Epithelial cell of prostate (primary cell): ENCODE results near the gene SETD1B.

Source experiments
- DNase-seq: peaks from one replicate; pipeline ENCODE4 v3.0.0-alpha.2; 2011; ENCODE audit warnings: low read depth, low spot score
- H3K27ac ChIP-seq: fragments of 450-650 bp; 2 replicates; pipeline ENCODE4 v1.5.1; 2017; ENCODE audit warnings: mild to moderate bottlenecking

Gene SETD1B

GRCh38 chr12:121822393-121823100 is 18.7 kb downstream of the SETD1B start:
- DNase-seq = no peak
- no peak overlapping the region for H3K27ac ChIP-seq

- no peak for DNase-seq
- no peak overlapping the region for H3K27ac ChIP-seq
These were observed 19.4 kb downstream of the SETD1B start for GRCh38 chr12:121823101-121823726.

GRCh38 chr12:121823727-121824115 is 19.9 kb downstream of the SETD1B start:
- no peak overlapping the region for H3K27ac ChIP-seq
- no peak for DNase-seq

DNA sequence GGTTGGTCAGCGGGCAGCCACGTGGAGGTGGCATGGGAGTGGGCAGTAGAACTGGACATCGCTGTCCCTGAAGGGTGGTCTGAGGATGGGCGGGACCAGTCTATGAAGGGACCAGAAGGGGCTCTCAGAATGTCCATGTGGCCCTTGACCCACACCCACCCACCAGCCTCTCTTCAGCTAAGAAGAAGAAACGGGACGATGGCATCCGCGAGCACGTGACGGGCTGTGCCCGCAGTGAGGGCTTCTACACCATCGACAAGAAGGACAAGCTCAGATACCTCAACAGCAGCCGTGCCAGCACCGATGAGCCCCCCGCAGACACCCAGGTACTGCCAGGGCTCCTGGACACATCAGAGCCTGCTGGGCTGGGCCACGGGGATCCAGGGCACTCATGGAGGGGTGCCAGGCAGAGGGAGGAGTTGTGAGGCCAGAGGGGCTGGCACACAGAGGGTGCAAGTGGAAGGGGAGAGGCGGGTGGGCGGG is 21.3 kb downstream of the SETD1B start:
- no peak for DNase-seq
- H3K27ac ChIP-seq = no peak overlapping the region

DNA sequence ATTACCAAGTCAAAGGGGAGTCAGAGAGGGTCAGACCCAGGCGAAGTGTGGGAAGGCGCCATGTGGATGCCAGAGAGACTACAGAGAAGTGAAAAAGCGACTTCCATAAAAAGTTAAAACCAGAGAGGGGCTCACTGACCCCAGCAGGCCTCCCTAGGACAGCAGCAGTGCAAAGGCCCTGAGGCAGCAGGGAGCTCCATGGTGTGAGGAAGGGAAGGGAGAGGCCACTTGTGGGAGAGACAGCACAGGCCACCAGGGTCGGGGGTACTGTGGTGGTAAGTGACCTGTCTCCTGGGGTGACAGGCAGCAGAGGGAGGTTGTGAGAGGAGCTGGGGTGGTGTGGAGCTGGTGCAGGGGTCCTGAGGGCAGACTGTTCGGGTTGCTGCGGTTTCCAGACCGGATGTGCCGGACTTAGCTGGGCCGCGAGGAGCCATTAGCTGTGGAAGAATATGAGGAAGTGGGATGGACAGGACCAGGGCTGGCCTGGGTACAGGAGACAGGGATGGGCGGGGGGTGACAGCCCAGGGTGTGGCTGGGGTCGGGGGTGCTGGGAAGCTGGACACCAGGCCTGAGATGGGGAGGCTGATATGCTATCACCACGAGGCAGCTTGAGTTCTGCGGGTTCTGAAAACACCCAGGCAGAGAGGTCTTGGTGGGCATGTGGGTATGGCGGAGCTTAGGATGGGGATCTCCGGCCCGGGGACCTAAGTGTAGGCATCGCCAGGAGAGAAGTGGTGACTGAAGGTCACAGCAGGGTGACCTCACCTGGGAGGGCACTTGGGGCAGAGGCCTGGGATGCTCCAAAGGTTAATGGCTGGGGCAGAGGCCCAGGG is 22.7 kb downstream of the SETD1B start:
- no peak for DNase-seq
- H3K27ac ChIP-seq = no peak overlapping the region

GRCh38 chr12:121827351-121828099 is 23.7 kb downstream of the SETD1B start:
- H3K27ac ChIP-seq = no peak overlapping the region
- DNase-seq = no peak

DNA sequence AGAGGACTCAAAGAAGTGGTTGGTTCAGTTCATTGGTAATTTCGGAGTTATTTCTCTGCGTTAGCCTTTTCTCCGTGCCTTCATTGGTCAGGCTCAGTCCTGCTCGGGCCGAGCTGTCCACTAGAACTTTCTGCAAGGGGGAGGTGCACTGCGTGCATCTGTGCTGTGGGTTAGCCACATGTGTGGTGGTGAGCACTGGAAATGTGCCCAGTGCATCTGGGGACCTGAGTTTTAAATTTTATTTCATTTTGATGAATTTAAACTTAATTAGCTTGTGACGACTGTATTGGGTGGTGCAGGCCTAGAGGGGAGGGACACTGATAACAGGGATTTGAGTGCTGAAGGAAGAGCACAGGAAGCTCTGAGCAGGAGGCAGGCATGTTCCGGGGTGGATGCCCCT is 24.5 kb downstream of the SETD1B start:
- no peak for DNase-seq
- H3K27ac ChIP-seq = no peak overlapping the region

- DNase-seq = no peak
- no peak overlapping the region for H3K27ac ChIP-seq
These were observed 25.0 kb downstream of the SETD1B start for GRCh38 chr12:121828826-121829225.

GRCh38 chr12:121829250-121829918 is 25.6 kb downstream of the SETD1B start:
- DNase-seq = no peak
- no peak overlapping the region for H3K27ac ChIP-seq

GRCh38 chr12:121830134-121830533 is 26.3 kb downstream of the SETD1B start:
- no peak overlapping the region for H3K27ac ChIP-seq
- DNase-seq = no peak

DNA sequence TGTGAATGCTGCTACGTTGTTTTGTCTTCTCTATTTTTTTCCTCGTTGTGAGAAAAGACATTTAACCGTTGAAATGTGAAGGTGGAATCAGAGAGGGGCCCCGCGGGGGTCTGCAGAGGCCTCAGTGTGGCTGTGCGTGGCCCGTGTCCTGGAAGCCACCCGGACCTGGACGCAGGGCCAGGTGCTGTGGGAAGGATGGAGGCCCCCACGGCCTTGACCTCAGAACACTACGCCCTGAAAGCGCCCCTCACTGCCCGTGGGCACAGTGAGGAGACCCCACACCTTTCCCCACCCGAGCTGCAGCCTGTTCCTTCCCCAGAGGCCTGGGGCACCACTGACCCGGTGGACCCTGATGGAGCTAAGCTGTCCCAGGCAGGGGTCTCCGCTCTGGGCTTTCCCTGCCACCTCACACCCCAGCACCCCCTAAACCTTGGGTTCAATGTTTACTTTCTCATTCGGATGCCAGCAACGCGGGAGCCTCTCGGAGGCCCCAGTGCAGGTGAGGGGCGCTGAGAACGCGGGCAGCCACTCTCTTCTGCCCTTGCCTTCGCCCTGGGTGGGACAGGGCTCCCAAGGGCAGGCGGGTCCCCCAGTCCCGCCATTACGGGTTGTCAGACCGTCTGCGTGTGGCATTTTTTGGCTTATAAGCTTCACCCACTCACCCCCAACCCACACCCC is 26.9 kb downstream of the SETD1B start:
- no peak for DNase-seq
- no peak overlapping the region for H3K27ac ChIP-seq

- no peak for DNase-seq
- no peak overlapping the region for H3K27ac ChIP-seq
These were observed 27.9 kb downstream of the SETD1B start for GRCh38 chr12:121831571-121832245.

DNA sequence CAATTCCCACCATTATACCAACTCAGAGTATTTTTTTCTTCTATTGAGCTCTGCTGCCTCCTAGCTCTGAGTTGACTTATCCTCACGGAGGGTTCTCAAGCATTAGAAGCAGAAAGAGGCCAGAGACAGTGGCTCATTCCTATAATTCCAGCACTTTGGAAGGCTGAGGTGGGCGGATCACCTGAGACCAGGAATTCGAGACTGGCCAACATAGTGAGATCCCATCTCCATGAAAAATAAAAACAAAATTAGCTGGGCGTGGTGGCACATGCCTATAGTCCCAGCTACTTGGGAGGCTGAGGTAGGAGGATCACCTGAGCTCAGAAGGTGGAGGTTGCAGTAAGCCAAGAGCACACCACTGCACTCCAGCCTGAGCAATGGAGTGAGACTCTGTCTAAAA is 33.9 kb downstream of the SETD1B start:
- DNase-seq = no peak
- no peak overlapping the region for H3K27ac ChIP-seq

GRCh38 chr12:121838126-121838525 is 34.3 kb downstream of the SETD1B start:
- no peak overlapping the region for H3K27ac ChIP-seq
- DNase-seq = no peak

GRCh38 chr12:121839106-121839992 is 35.5 kb downstream of the SETD1B start:
- H3K27ac ChIP-seq = no peak overlapping the region
- peak; percentile 79 for DNase-seq

- H3K27ac ChIP-seq = no peak overlapping the region
- DNase-seq = no peak
These were observed 36.4 kb downstream of the SETD1B start for GRCh38 chr12:121839993-121840761.
